GM12878 (cell line): ENCODE results near the gene GNAQ. TPM values are rescaled to one million over a fixed set of nuclear protein-coding genes. Genes with fewer than 3 reads are reported as not detected.

ENCODE experiments used
- ATAC-seq: fragments of 200-7000 bp; cut with Tn5 transposase; 3 replicates; pipeline ENCODE4 v1.9.1; 2020; ENCODE audit warnings: mild to moderate bottlenecking, moderate library complexity
- BruUV-seq: library from RNA; stranded (reverse); fragments of 400-500 nt; replicated peaks from 2 replicates; lab custom pipeline; 2021; lab: Mats Ljungman, UMichigan
- CTCF ChIA-PET: fragments of 300-600 bp; sonication (Branson Sonifier 250); formaldehyde crosslinking; extraction: SDS; loops from one replicate; lab custom pipeline; 2021; ENCODE audit warnings: inconsistent platforms; lab: Yijun Ruan, JAX
- POLR2A ChIA-PET: fragments of 350-600 bp; formaldehyde crosslinking; extraction: SDS; loops from one replicate; lab custom pipeline; 2021; ENCODE audit warnings: inconsistent platforms; lab: Charles Lee
- RAD21 ChIA-PET: fragments of 300-600 bp; sonication (Branson Sonifier 250); formaldehyde crosslinking; loops from one replicate; lab custom pipeline; 2023; ENCODE audit warnings: antibody characterized with exemption; ENCODE audit not compliant: unreplicated experiment; lab: Charles Lee
- SMC1A ChIA-PET: fragments of 300-600 bp; sonication (Branson Sonifier 250); formaldehyde crosslinking; loops from one replicate; lab custom pipeline; 2023; ENCODE audit not compliant: unreplicated experiment, uncharacterized antibody; lab: Charles Lee
- DNase-seq: peaks from one replicate; pipeline ENCODE4 v3.0.0-alpha.2; 2011; ENCODE audit warnings: low read depth, low spot score
- FAIRE-seq: peaks from 3 replicates; lab custom pipeline; 2011; peaks lifted over from hg19 to GRCh38; lab: Jason Lieb, UNC
- H2AFZ ChIP-seq: 2 replicates; pipeline ENCODE4 v1.6.0; 2011; ENCODE audit warnings: low read depth, low read length, control low read depth; ENCODE audit not compliant: control insufficient read depth
- H3K27ac ChIP-seq: 2 replicates; pipeline ENCODE4 v1.5.1; 2011; ENCODE audit warnings: control low read depth; ENCODE audit not compliant: control insufficient read depth, insufficient read depth
- H3K27me3 ChIP-seq, 2 experiments: replicated peaks in 1 of 2; 2 replicates each; pipeline versions ENCODE4 v1.6.0 to v1.6.1; 2011; ENCODE audit warnings: low read length in 1 of 2; ENCODE audit not compliant: control insufficient read depth in 2 of 2, insufficient read depth in 2 of 2
- H3K36me3 ChIP-seq, 2 experiments: 2 replicates each; pipeline ENCODE4 v1.5.1; 2011; ENCODE audit warnings: low read length in 1 of 2; ENCODE audit not compliant: control insufficient read depth in 2 of 2, insufficient read depth in 2 of 2
- H3K4me1 ChIP-seq: 2 replicates; pipeline ENCODE4 v1.6.1; 2011; ENCODE audit warnings: mild to moderate bottlenecking, low read length, moderate library complexity, mixed read lengths; ENCODE audit not compliant: control insufficient read depth, insufficient read depth
- H3K4me2 ChIP-seq: 2 replicates; pipeline ENCODE4 v1.6.0; 2011; ENCODE audit warnings: control low read depth; ENCODE audit not compliant: control insufficient read depth, insufficient read depth
- H3K4me3 ChIP-seq: fragments of 200-600 bp; sonication (generic); 2 replicates; pipeline ENCODE4 v1.5.1; 2016
- H3K79me2 ChIP-seq: 2 replicates; pipeline ENCODE4 v1.6.0; 2011; ENCODE audit warnings: low read length; ENCODE audit not compliant: control insufficient read depth, insufficient read depth
- H3K9ac ChIP-seq: 2 replicates; pipeline ENCODE4 v1.8.0; 2011; ENCODE audit warnings: low read length, control low read depth, mixed read lengths; ENCODE audit not compliant: control insufficient read depth, insufficient read depth
- H3K9me3 ChIP-seq: replicated peaks from 3 replicates; pipeline ENCODE4 v1.5.1; 2011; ENCODE audit warnings: mild to moderate bottlenecking, low read length; ENCODE audit not compliant: control insufficient read depth, insufficient read depth
- H4K20me1 ChIP-seq: 2 replicates; pipeline ENCODE4 v1.6.0; 2011; ENCODE audit not compliant: control insufficient read depth, insufficient read depth
- ATF7 ChIP-seq: fragments of 450-650 bp; IDR thresholded peaks from 2 replicates; pipeline ENCODE4 v1.6.1; 2016; ENCODE audit warnings: low read depth, mild to moderate bottlenecking
- WGBS: methylation state at CpG from one replicate; pipeline ENCODE4 v1.1.6; 2016; ENCODE audit warnings: low lambda C conversion rate; ENCODE audit not compliant: insufficient replicate concordance, insufficient coverage; ENCODE audit errors: missing lambda C conversion rate; 5-methylcytosine and 5-hydroxymethylcytosine counted together
- in situ Hi-C: fragments of 300-500 bp; cut with MboI; formaldehyde crosslinking; loops from 9 replicates; pipeline ENCODE4 v1.14.3; 2018; ENCODE audit warnings: mixed read lengths
- intact Hi-C: fragments of 100-400 bp; cut with micrococcal nuclease; formaldehyde crosslinking; loops from one replicate; pipeline ENCODE4 v1.14.2; 2022; ENCODE audit not compliant: unreplicated experiment
- polyA plus RNA-seq, 11 experiments: library from polyadenylated mRNA; depleted of rRNA in 4 of 11; unstranded in 6 of 11; stranded (reverse) in 5 of 11; fragments of >200 nt; fragmentation: Nextera tagmentation in 4 of 11; fragmentation: Illumina TruSeq in 1 of 11; extraction: Ambion mirVana in 4 of 11; extraction: Trizol in 1 of 11; gene quantifications; 1 replicate in 1 of 11; 2 replicates in 10 of 11; pipeline versions ENCODE4 v1.2.1 to v1.2.3, GENCODE V29; 2011 to 2016; ENCODE audit warnings: inconsistent platforms in 2 of 11, missing spikeins in 2 of 11, low read depth in 1 of 11
- total RNA-seq, 4 experiments: library from RNA; depleted of rRNA in 3 of 4; stranded (reverse); fragments of >200 nt in 3 of 4; fragmentation: Illumina TruSeq in 1 of 4; extraction: Trizol in 1 of 4; gene quantifications; 2 replicates each; pipeline versions ENCODE4 v1.2.1 to v1.2.3, GENCODE V29; 2013 to 2021
- TF ChIP-seq, protein P1 (sequence below): IDR thresholded peaks from 2 replicates; pipeline ENCODE4 v1.6.1; 2011; ENCODE audit warnings: mild to moderate bottlenecking, low read depth, low read length, moderate library complexity; ENCODE audit not compliant: insufficient replicate concordance
- TF ChIP-seq, protein P2 (sequence below), 3 experiments: IDR thresholded peaks in 2 of 3; conservative IDR thresholded peaks in 1 of 3; 2 replicates each; pipeline ENCODE4 v1.5.1; 2011; ENCODE audit warnings: low read depth in 3 of 3, low read length in 3 of 3, mild to moderate bottlenecking in 3 of 3, control low read depth in 2 of 3, moderate library complexity in 2 of 3, inconsistent platforms in 1 of 3, mixed read lengths in 1 of 3; ENCODE audit not compliant: control insufficient read depth in 2 of 3, insufficient read depth in 1 of 3; ENCODE audit errors: extremely low read depth in 1 of 3

Gene GNAQ
- total and polyA plus RNA-seq, 10 of the 15 experiments (the other 5 are each of a cell fraction or from before 2014, with no cell fraction given) = 0.15 to 47.2 (median 0.49) TPM

DNA sequence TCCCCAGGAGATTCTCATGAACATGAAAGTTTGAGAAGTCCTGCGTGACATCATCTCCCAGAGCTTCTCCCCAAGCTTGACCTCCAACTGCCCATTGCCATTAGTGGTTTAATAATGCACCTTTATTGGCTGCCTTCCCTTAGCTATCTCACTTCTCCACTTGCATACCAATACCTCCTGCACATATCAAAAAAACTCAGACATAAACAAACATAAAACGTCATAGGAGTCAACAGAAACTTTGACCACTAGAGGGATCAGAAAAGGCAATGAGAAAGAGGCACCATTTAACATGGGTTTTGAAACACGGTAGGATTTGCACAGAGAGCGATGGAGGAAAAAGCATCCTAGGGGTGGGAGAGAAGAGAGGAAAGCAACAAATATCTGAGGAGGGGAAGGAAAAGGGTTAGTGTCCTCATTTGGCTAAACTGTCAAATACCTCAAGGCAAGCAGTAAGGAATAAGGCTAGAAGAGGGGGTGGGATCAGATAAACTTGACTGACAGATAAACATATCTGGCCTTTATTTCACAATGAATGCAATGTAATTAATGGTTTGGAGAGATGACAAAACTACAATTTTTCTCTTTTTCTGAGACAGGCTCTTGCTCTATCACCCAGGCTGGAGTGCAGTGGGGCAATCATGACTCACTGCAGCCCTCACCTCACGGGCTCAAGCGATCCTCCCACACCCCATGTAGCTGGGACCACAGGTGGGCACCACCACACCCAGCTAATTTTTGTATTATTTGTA is 27.0 kb downstream of the GNAQ start:
- SMC1A ChIA-PET = interaction anchor here (1.1 to 2.6 kb wide), 5 partner anchors 10 to 31 kb away, joined by 3 to 9 read pairs (median 3); no protein-coding TSS in a partner anchor

More for the DNA sequence above, 27.0 kb downstream of the GNAQ start:
- RAD21 ChIA-PET = no interaction called here
- Histone ChIP-seq H3K4me1 (no peaks in the 10 kb centered on the region), H3K27ac (no peak overlapping the region), H3K79me2 (no peaks in the 10 kb centered on the region)
- POLR2A ChIA-PET = interaction anchor here (1.0 to 1.5 kb wide), 3 partner anchors 10 to 25 kb away, joined by 3 to 6 read pairs (median 4); no protein-coding TSS in a partner anchor
- TF ChIP-seq, protein P1, sequence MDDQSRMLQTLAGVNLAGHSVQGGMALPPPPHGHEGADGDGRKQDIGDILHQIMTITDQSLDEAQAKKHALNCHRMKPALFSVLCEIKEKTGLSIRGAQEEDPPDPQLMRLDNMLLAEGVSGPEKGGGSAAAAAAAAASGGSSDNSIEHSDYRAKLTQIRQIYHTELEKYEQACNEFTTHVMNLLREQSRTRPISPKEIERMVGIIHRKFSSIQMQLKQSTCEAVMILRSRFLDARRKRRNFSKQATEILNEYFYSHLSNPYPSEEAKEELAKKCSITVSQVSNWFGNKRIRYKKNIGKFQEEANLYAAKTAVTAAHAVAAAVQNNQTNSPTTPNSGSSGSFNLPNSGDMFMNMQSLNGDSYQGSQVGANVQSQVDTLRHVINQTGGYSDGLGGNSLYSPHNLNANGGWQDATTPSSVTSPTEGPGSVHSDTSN = no peak
- TF ChIP-seq, protein P2, sequence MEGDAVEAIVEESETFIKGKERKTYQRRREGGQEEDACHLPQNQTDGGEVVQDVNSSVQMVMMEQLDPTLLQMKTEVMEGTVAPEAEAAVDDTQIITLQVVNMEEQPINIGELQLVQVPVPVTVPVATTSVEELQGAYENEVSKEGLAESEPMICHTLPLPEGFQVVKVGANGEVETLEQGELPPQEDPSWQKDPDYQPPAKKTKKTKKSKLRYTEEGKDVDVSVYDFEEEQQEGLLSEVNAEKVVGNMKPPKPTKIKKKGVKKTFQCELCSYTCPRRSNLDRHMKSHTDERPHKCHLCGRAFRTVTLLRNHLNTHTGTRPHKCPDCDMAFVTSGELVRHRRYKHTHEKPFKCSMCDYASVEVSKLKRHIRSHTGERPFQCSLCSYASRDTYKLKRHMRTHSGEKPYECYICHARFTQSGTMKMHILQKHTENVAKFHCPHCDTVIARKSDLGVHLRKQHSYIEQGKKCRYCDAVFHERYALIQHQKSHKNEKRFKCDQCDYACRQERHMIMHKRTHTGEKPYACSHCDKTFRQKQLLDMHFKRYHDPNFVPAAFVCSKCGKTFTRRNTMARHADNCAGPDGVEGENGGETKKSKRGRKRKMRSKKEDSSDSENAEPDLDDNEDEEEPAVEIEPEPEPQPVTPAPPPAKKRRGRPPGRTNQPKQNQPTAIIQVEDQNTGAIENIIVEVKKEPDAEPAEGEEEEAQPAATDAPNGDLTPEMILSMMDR (IDR thresholded peaks at IDR 0.05 in 2 of 3, conservative IDR thresholded peaks at IDR 0.05 in 1 of 3; ENCODE audit: control insufficient read depth in 2 of 3, extremely low read depth in 1 of 3, insufficient read depth in 1 of 3, low read depth in 3 of 3, low read length in 3 of 3) = peak; percentile 3 to 25 (median 6); a peak in 3 of 6 replicates
- peak; percentile 33; the same call in 1 of the 2 replicates for TF ChIP-seq ATF7
- TF ChIP-seq, all 136 proteins: peak for 2
- no peak overlapping the region for H2AFZ ChIP-seq
- no peak overlapping the region for H3K4me2 ChIP-seq
- FAIRE-seq = no peak
- no peaks in the 10 kb centered on the region for H3K9me3 ChIP-seq
- H4K20me1 ChIP-seq = no peaks in the 10 kb centered on the region
- intact Hi-C loops = loop anchor here (10.0 kb wide), 1 partner anchor 210 kb away; no protein-coding TSS in a partner anchor
- WGBS = 48% methylated on average over 6 of the region's 6 CpGs
- no peak overlapping the region for H3K4me3 ChIP-seq
- peak; percentile 44 for ATAC-seq
- no peaks in the 10 kb centered on the region; a peak in 2 of 4 replicates for H3K27me3 ChIP-seq
- in situ Hi-C loops = no loop called here
- no peaks in the 10 kb centered on the region for H3K36me3 ChIP-seq
- CTCF ChIA-PET = interaction anchor here (0.8 to 2.9 kb wide), 9 partner anchors 10 to 140 kb away, joined by 3 to 15 read pairs (median 4); no protein-coding TSS in a partner anchor
- no peak overlapping the region for H3K9ac ChIP-seq
- no peak for DNase-seq
- BruUV-seq = no TSS peak
